ENCODE data around the gene DEK. TPM values are rescaled to one million over a fixed set of nuclear protein-coding genes. Genes with fewer than 3 reads are reported as not detected.

Gene DEK
- total RNA-seq, 1 experiment from 2014 or later: 154 TPM

GRCh38 chr6:18262702-18263417, 1.5 kb downstream of the DEK start:
- Histone ChIP-seq H4K20me1 (ENCODE audit: insufficient read depth, low read depth, low read length) (peaks cover 40% of the 10 kb centered on the region), H3K27me3 (ENCODE audit: low read length) (no peaks in the 10 kb centered on the region), H3K4me3 (ENCODE audit: low read length) (peak overlapping the region; percentile 85), H3K9ac (ENCODE audit: low read length) (peak overlapping the region; percentile 98), H3K27ac (ENCODE audit: low read length) (peak overlapping the region; percentile 91), H3K9me2 (replicated peaks; ENCODE audit: insufficient read depth, low read length) (no peaks in the 10 kb centered on the region), H3K79me2 (ENCODE audit: low read length) (peaks cover 64% of the 10 kb centered on the region), H3K4me2 (ENCODE audit: low read depth, low read length, poor library complexity, severe bottlenecking) (peak overlapping the region; percentile 99), H2AFZ (ENCODE audit: low read length) (peak overlapping the region; percentile 12; the same call in 1 of the 2 replicates), H3K4me1 (ENCODE audit: low read length) (peaks cover 44% of the 10 kb centered on the region), H3K36me3 (ENCODE audit: insufficient read depth, low read length) (peaks cover 32% of the 10 kb centered on the region), H3K9me3 (ENCODE audit: low read length) (no peaks in the 10 kb centered on the region)
- DNase-seq: peak; percentile 82

DNA sequence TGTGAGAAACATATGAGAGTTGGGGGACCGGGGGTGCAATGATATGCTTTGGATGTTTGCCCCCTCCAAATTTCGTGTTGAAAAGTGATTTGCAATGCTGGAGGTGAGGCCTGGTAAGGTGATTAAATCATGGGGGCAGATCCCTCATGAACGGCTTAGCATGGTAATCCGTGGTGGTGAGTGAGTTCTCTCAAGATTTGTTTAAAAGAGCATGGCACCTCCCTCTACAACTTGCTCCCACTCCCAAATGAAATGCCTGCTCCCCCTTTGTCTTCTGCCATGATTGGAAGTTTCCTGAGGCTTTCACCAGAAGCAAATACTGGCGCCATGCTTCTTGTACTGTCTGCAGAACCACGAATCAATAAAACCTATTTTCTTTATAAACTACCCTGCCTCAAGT, 2.5 kb downstream of the DEK start:
- Histone ChIP-seq H4K20me1 (ENCODE audit: insufficient read depth, low read depth, low read length) (peaks cover 47% of the 10 kb centered on the region), H2AFZ (ENCODE audit: low read length) (no peak overlapping the region), H3K27me3 (ENCODE audit: low read length) (no peaks in the 10 kb centered on the region), H3K27ac (ENCODE audit: low read length) (peak overlapping the region; percentile 91), H3K4me3 (ENCODE audit: low read length) (peak overlapping the region; percentile 85), H3K9me3 (ENCODE audit: low read length) (no peaks in the 10 kb centered on the region), H3K36me3 (ENCODE audit: insufficient read depth, low read length) (peaks cover 42% of the 10 kb centered on the region), H3K9me2 (replicated peaks; ENCODE audit: insufficient read depth, low read length) (no peaks in the 10 kb centered on the region), H3K4me2 (ENCODE audit: low read depth, low read length, poor library complexity, severe bottlenecking) (peak overlapping the region; percentile 99), H3K9ac (ENCODE audit: low read length) (peak overlapping the region; percentile 98), H3K4me1 (ENCODE audit: low read length) (peaks cover 44% of the 10 kb centered on the region), H3K79me2 (ENCODE audit: low read length) (peaks cover 74% of the 10 kb centered on the region)
- DNase-seq: no peak

- H3K9ac ChIP-seq (ENCODE audit: low read length): peak overlapping the region; percentile 98
- H2AFZ ChIP-seq (ENCODE audit: low read length): no peak overlapping the region
- peaks cover 47% of the 10 kb centered on the region for H4K20me1 ChIP-seq (ENCODE audit: insufficient read depth, low read depth, low read length)
- peaks cover 52% of the 10 kb centered on the region for H3K36me3 ChIP-seq (ENCODE audit: insufficient read depth, low read length)
- H3K27me3 ChIP-seq (ENCODE audit: low read length): no peaks in the 10 kb centered on the region
- DNase-seq: peak; percentile 73
- no peaks in the 10 kb centered on the region for H3K9me2 ChIP-seq (replicated peaks; ENCODE audit: insufficient read depth, low read length)
- peak overlapping the region; percentile 99 for H3K4me2 ChIP-seq (ENCODE audit: low read depth, low read length, poor library complexity, severe bottlenecking)
- H3K79me2 ChIP-seq (ENCODE audit: low read length): peaks cover 84% of the 10 kb centered on the region
- H3K9me3 ChIP-seq (ENCODE audit: low read length): no peaks in the 10 kb centered on the region
- H3K4me3 ChIP-seq (ENCODE audit: low read length): peak overlapping the region; percentile 85; the same call in 1 of the 2 replicates
- H3K4me1 ChIP-seq (ENCODE audit: low read length): peaks cover 44% of the 10 kb centered on the region
- peak overlapping the region; percentile 91 for H3K27ac ChIP-seq (ENCODE audit: low read length)
Measured at GRCh38 chr6:18260448-18261106, 3.8 kb downstream of the DEK start.

DNA sequence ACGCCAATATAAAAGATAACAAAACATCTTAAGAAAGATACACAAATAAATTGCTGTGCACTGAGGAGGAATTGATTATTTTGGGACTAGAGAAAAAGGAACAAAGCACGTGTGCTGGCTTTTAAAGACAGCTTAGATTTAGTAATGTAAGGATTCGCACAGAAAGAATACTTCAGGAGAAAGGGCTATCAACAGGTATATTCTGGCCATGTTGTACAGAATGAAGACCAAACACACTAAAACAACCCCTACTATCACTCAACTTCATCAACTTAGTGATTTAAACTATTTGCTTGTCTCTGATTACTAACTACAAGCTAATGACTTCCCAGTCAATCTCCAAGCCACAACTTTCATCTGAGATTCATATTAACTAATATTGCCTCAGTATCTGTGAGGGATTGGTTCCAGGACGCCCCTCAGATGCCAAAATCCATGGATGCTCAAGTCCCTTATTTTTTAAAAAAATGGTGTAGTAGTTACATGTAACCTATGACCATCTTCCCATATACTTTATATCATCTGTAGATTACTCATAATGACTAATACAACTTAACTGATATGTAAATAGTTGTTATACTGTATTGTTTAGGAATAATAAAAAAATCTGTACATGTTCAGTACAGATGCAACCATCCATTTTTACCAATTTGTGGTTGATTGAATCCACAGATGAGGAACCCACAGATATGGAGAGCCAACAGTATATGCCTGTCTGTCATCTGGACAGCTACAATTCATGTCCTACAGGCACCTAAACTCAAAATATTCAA, 4.5 kb downstream of the DEK start:
- Histone ChIP-seq H3K9ac (ENCODE audit: low read length) (peak overlapping the region; percentile 98; the same call in 1 of the 2 replicates), H3K27me3 (ENCODE audit: low read length) (no peaks in the 10 kb centered on the region)

DNA sequence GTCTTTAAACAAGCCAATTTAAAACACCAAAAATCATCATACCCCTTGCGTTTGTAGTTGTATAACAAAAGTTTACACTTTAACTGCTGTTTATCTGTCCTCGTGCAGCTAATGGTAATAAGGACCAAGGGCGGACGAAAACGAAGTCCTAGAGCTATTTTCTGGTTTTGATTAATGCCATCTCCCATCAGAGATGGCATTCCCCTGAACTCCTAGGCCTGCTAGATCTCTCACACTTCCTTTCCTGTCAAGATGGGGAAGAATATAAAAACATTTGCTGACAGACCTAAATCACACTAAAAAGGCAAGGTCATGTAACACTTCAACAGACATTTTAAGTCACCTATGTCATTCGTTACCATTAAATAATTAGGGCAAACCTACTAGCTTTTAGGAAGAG, 9.5 kb downstream of the DEK start:
- Histone ChIP-seq H3K79me2 (ENCODE audit: low read length) (peaks cover 94% of the 10 kb centered on the region), H3K27ac (ENCODE audit: low read length) (no peak overlapping the region), H4K20me1 (ENCODE audit: insufficient read depth, low read depth, low read length) (peaks cover 30% of the 10 kb centered on the region), H3K4me2 (ENCODE audit: low read depth, low read length, poor library complexity, severe bottlenecking) (no peak overlapping the region), H3K36me3 (ENCODE audit: insufficient read depth, low read length) (peaks cover 79% of the 10 kb centered on the region), H3K9me2 (replicated peaks; ENCODE audit: insufficient read depth, low read length) (no peaks in the 10 kb centered on the region), H2AFZ (ENCODE audit: low read length) (no peak overlapping the region), H3K9me3 (ENCODE audit: low read length) (no peaks in the 10 kb centered on the region), H3K4me1 (ENCODE audit: low read length) (peaks cover 4% of the 10 kb centered on the region), H3K9ac (ENCODE audit: low read length) (no peak overlapping the region), H3K4me3 (ENCODE audit: low read length) (no peak overlapping the region), H3K27me3 (ENCODE audit: low read length) (no peaks in the 10 kb centered on the region)
- DNase-seq: no peak

More for the DNA sequence above, 4.5 kb downstream of the DEK start:
- H3K9me2 ChIP-seq (replicated peaks; ENCODE audit: insufficient read depth, low read length): no peaks in the 10 kb centered on the region
- no peaks in the 10 kb centered on the region for H3K9me3 ChIP-seq (ENCODE audit: low read length)
- H3K27ac ChIP-seq (ENCODE audit: low read length): peak overlapping the region; percentile 91
- peak overlapping the region; percentile 99 for H3K4me2 ChIP-seq (ENCODE audit: low read depth, low read length, poor library complexity, severe bottlenecking)
- peak overlapping the region; percentile 21; the same call in 1 of the 2 replicates for H3K4me3 ChIP-seq (ENCODE audit: low read length)
- no peak overlapping the region for H2AFZ ChIP-seq (ENCODE audit: low read length)
- peaks cover 92% of the 10 kb centered on the region for H3K79me2 ChIP-seq (ENCODE audit: low read length)
- peaks cover 50% of the 10 kb centered on the region for H4K20me1 ChIP-seq (ENCODE audit: insufficient read depth, low read depth, low read length)
- peaks cover 59% of the 10 kb centered on the region for H3K36me3 ChIP-seq (ENCODE audit: insufficient read depth, low read length)
- peaks cover 37% of the 10 kb centered on the region for H3K4me1 ChIP-seq (ENCODE audit: low read length)
- no peak for DNase-seq

GRCh38 chr6:18253635-18254034, 10.7 kb downstream of the DEK start:
- Histone ChIP-seq H3K9ac (ENCODE audit: low read length) (no peak overlapping the region), H3K27ac (ENCODE audit: low read length) (no peak overlapping the region), H3K4me2 (ENCODE audit: low read depth, low read length, poor library complexity, severe bottlenecking) (no peak overlapping the region), H3K36me3 (ENCODE audit: insufficient read depth, low read length) (peaks cover 82% of the 10 kb centered on the region), H3K4me1 (ENCODE audit: low read length) (no peaks in the 10 kb centered on the region), H2AFZ (ENCODE audit: low read length) (no peak overlapping the region), H3K9me3 (ENCODE audit: low read length) (no peaks in the 10 kb centered on the region), H3K27me3 (ENCODE audit: low read length) (no peaks in the 10 kb centered on the region), H3K79me2 (ENCODE audit: low read length) (peaks cover 94% of the 10 kb centered on the region), H4K20me1 (ENCODE audit: insufficient read depth, low read depth, low read length) (peaks cover 28% of the 10 kb centered on the region; the same call in 1 of the 2 replicates), H3K4me3 (ENCODE audit: low read length) (no peak overlapping the region), H3K9me2 (replicated peaks; ENCODE audit: insufficient read depth, low read length) (no peaks in the 10 kb centered on the region)
- no peak for DNase-seq

DNA sequence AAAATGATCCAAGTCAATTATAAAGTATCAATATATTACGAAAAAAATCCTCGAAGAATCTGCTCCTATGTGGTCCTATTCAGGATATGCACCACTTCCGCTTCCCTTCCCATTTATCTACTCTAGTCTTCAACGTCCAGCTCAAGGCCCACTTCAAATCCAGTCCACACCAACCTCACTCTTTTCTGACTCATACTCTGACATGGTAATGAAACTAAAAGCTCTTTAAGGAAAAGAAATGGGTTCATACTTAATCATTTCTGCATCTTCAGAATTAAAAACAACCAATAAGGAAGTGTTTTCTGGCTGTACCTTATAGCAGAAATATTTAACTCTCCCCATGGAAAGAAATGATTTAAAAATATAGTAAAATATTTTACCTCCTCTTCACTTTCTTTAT, 15.1 kb downstream of the DEK start:
- Histone ChIP-seq H3K9me3 (ENCODE audit: low read length) (no peaks in the 10 kb centered on the region), H3K4me3 (ENCODE audit: low read length) (no peak overlapping the region), H3K27ac (ENCODE audit: low read length) (no peak overlapping the region), H3K9ac (ENCODE audit: low read length) (no peak overlapping the region), H3K4me1 (ENCODE audit: low read length) (no peaks in the 10 kb centered on the region), H3K27me3 (ENCODE audit: low read length) (no peaks in the 10 kb centered on the region), H3K4me2 (ENCODE audit: low read depth, low read length, poor library complexity, severe bottlenecking) (no peak overlapping the region), H4K20me1 (ENCODE audit: insufficient read depth, low read depth, low read length) (peaks cover 9% of the 10 kb centered on the region; the same call in 1 of the 2 replicates), H3K9me2 (replicated peaks; ENCODE audit: insufficient read depth, low read length) (no peaks in the 10 kb centered on the region), H3K36me3 (ENCODE audit: insufficient read depth, low read length) (peaks cover 87% of the 10 kb centered on the region), H3K79me2 (ENCODE audit: low read length) (peaks cover 98% of the 10 kb centered on the region), H2AFZ (ENCODE audit: low read length) (no peak overlapping the region)
- DNase-seq: no peak

GRCh38 chr6:18248698-18249097, 15.6 kb downstream of the DEK start:
- H3K27me3 ChIP-seq (ENCODE audit: low read length): no peaks in the 10 kb centered on the region
- H3K4me3 ChIP-seq (ENCODE audit: low read length): no peak overlapping the region
- H3K4me2 ChIP-seq (ENCODE audit: low read depth, low read length, poor library complexity, severe bottlenecking): no peak overlapping the region
- peaks cover 88% of the 10 kb centered on the region for H3K36me3 ChIP-seq (ENCODE audit: insufficient read depth, low read length)
- no peak for DNase-seq
- no peaks in the 10 kb centered on the region for H3K9me3 ChIP-seq (ENCODE audit: low read length)
- H3K9ac ChIP-seq (ENCODE audit: low read length): no peak overlapping the region
- peaks cover 98% of the 10 kb centered on the region for H3K79me2 ChIP-seq (ENCODE audit: low read length)
- H3K9me2 ChIP-seq (replicated peaks; ENCODE audit: insufficient read depth, low read length): no peaks in the 10 kb centered on the region
- H3K4me1 ChIP-seq (ENCODE audit: low read length): no peaks in the 10 kb centered on the region
- H4K20me1 ChIP-seq (ENCODE audit: insufficient read depth, low read depth, low read length): peaks cover 9% of the 10 kb centered on the region; the same call in 1 of the 2 replicates
- H2AFZ ChIP-seq (ENCODE audit: low read length): no peak overlapping the region
- H3K27ac ChIP-seq (ENCODE audit: low read length): no peak overlapping the region
